Caco-2 (cell line): Measurements from ENCODE around the gene ABL1. TPM values are rescaled to one million over a fixed set of nuclear protein-coding genes. Genes with fewer than 3 reads are reported as not detected.
A peak's percentile ranks its signal among the peaks of the same experiment; 100 is the strongest.

Experiments
- BruUV-seq: library from RNA; stranded (reverse); fragments of 400-500 nt; replicated peaks from 2 replicates; lab custom pipeline; 2021; lab: Mats Ljungman, UMichigan
- CTCF ChIA-PET: fragments of 300-600 bp; sonication (Branson Sonifier 250); formaldehyde crosslinking; loops from one replicate; lab custom pipeline; 2022; ENCODE audit warnings: antibody characterized with exemption; lab: Charles Lee
- POLR2A ChIA-PET: fragments of 300-600 bp; sonication (Branson Sonifier 250); formaldehyde crosslinking; loops from one replicate; lab custom pipeline; 2022; ENCODE audit warnings: antibody characterized with exemption; lab: Charles Lee
- DNase-seq, 2 experiments: peaks; one replicate each; pipeline versions ENCODE4 v3.0.0 to v3.0.0-alpha.2; 2020 to 2022
- H3K27me3 ChIP-seq: replicated peaks from 2 replicates; pipeline ENCODE4 v1.6.0; 2011; ENCODE audit warnings: low read length; ENCODE audit not compliant: control insufficient read depth, insufficient read depth
- H3K36me3 ChIP-seq: 2 replicates; pipeline ENCODE4 v1.5.1; 2011; ENCODE audit warnings: low read length; ENCODE audit not compliant: control insufficient read depth, insufficient read depth
- H3K4me1 ChIP-seq: fragments of 250-450 bp; sonication (Bioruptor Pico); 2 replicates; pipeline ENCODE4 v1.5.1; 2020; ENCODE audit warnings: mild to moderate bottlenecking
- H3K4me3 ChIP-seq: 2 replicates; pipeline ENCODE4 v1.5.1; 2011; ENCODE audit warnings: low read depth, mild to moderate bottlenecking, control low read depth, low read length
- H3K9me3 ChIP-seq: fragments of 250-450 bp; sonication (Bioruptor Pico); 2 replicates; pipeline ENCODE4 v1.5.1; 2020; ENCODE audit warnings: mild to moderate bottlenecking, moderate library complexity
- H3K27ac Mint-ChIP-seq: one replicate; pipeline ENCODE4 v1.8.0; 2022; ENCODE audit warnings: mixed read lengths; ENCODE audit not compliant: unreplicated experiment
- H3K27me3 Mint-ChIP-seq: one replicate; pipeline ENCODE4 v1.8.0; 2022; ENCODE audit warnings: mixed read lengths; ENCODE audit not compliant: insufficient read depth, unreplicated experiment
- H3K36me3 Mint-ChIP-seq: one replicate; pipeline ENCODE4 v1.8.0; 2022; ENCODE audit warnings: mild to moderate bottlenecking, mixed read lengths; ENCODE audit not compliant: insufficient read depth, unreplicated experiment
- H3K4me1 Mint-ChIP-seq: one replicate; pipeline ENCODE4 v1.8.0; 2022; ENCODE audit warnings: low read depth, mixed read lengths; ENCODE audit not compliant: unreplicated experiment
- H3K4me3 Mint-ChIP-seq: one replicate; pipeline ENCODE4 v1.8.0; 2022; ENCODE audit warnings: mild to moderate bottlenecking, moderate library complexity, mixed read lengths; ENCODE audit not compliant: unreplicated experiment
- H3K9me3 Mint-ChIP-seq: one replicate; pipeline ENCODE4 v1.8.0; 2022; ENCODE audit warnings: mixed read lengths; ENCODE audit not compliant: unreplicated experiment
- CTCF ChIP-seq, 2 experiments: fragments of 200-600 bp in 1 of 2; IDR thresholded peaks; 1 replicate in 1 of 2; 2 replicates in 1 of 2; pipeline versions ENCODE4 v1.5.1 to v1.8.0; 2011 to 2022; ENCODE audit warnings: antibody characterized with exemption in 1 of 2, control low read depth in 1 of 2, inconsistent platforms in 1 of 2, low read depth in 1 of 2, low read length in 1 of 2, mild to moderate bottlenecking in 1 of 2, moderate library complexity in 1 of 2; ENCODE audit not compliant: insufficient read depth in 1 of 2, severe bottlenecking in 1 of 2, unreplicated experiment in 1 of 2
- intact Hi-C: fragments of 100-400 bp; cut with micrococcal nuclease; formaldehyde crosslinking; loops from one replicate; pipeline ENCODE4 v1.10.0; 2022; ENCODE audit not compliant: unreplicated experiment
- total RNA-seq: library from RNA; stranded (reverse); gene quantifications from 2 replicates; pipeline ENCODE4 v1.2.3, GENCODE V29; 2022

Gene ABL1
- total RNA-seq, 1 experiment from 2014 or later, result 55.2 TPM

- H3K36me3 ChIP-seq, result no peaks in the 10 kb centered on the region
- no peaks in the 10 kb centered on the region for H3K27me3 ChIP-seq
- Mint-ChIP-seq H3K4me3 (no peak overlapping the region), H3K36me3 (peaks cover 18% of the 10 kb centered on the region), H3K9me3 (peaks cover 10% of the 10 kb centered on the region), H3K27ac (no peak overlapping the region), H3K27me3 (no peaks in the 10 kb centered on the region), H3K4me1 (peaks cover 16% of the 10 kb centered on the region)
- no peak for TF ChIP-seq CTCF (IDR thresholded peaks at IDR 0.05; ENCODE audit: insufficient read depth in 1 of 2, low read depth in 1 of 2, low read length in 1 of 2, severe bottlenecking in 1 of 2, unreplicated experiment in 1 of 2)
- CTCF ChIA-PET, result no interaction called here
- intact Hi-C loops, result no loop called here
- peaks cover 4% of the 10 kb centered on the region; the same call in 1 of the 2 replicates for H3K9me3 ChIP-seq
- POLR2A ChIA-PET, result no interaction called here
- no TSS peak for BruUV-seq
- DNase-seq, result no peak
- peaks cover 18% of the 10 kb centered on the region for H3K4me1 ChIP-seq
- no peak overlapping the region for H3K4me3 ChIP-seq
These were observed 4.8 kb upstream of the ABL1 start for GRCh38 chr9:130830231-130830760.

GRCh38 chr9:130831077-130831476 lies 4.0 kb upstream of the ABL1 start:
- no peak for TF ChIP-seq CTCF (IDR thresholded peaks at IDR 0.05; ENCODE audit: insufficient read depth in 1 of 2, low read depth in 1 of 2, low read length in 1 of 2, severe bottlenecking in 1 of 2, unreplicated experiment in 1 of 2)
- no peak overlapping the region for H3K4me3 Mint-ChIP-seq
- H3K27ac Mint-ChIP-seq, result no peak overlapping the region
- Histone ChIP-seq H3K9me3 (peaks cover 4% of the 10 kb centered on the region; the same call in 1 of the 2 replicates), H3K27me3 (no peaks in the 10 kb centered on the region), H3K36me3 (no peaks in the 10 kb centered on the region), H3K4me3 (no peak overlapping the region), H3K4me1 (peaks cover 10% of the 10 kb centered on the region; the same call in 1 of the 2 replicates)
- ChIA-PET CTCF (no interaction called here), POLR2A (no interaction called here)
- peaks cover 10% of the 10 kb centered on the region for H3K9me3 Mint-ChIP-seq
- H3K4me1 Mint-ChIP-seq, result peaks cover 8% of the 10 kb centered on the region
- no peaks in the 10 kb centered on the region for H3K27me3 Mint-ChIP-seq
- no TSS peak for BruUV-seq
- H3K36me3 Mint-ChIP-seq, result peaks cover 23% of the 10 kb centered on the region
- DNase-seq, result no peak
- intact Hi-C loops, result no loop called here

GRCh38 chr9:130833031-130833990 lies 1.7 kb upstream of the ABL1 start:
- Mint-ChIP-seq H3K27me3 (no peaks in the 10 kb centered on the region), H3K4me1 (peaks cover 9% of the 10 kb centered on the region), H3K27ac (no peak overlapping the region), H3K9me3 (peaks cover 7% of the 10 kb centered on the region), H3K4me3 (peak overlapping the region; percentile 93), H3K36me3 (peaks cover 18% of the 10 kb centered on the region)
- peaks cover 8% of the 10 kb centered on the region; the same call in 1 of the 2 replicates for H3K4me1 ChIP-seq
- CTCF ChIA-PET, result interaction anchor here (1.5 kb wide), 1 partner anchor 62 kb away, joined by 4 read pairs; no protein-coding TSS in a partner anchor
- no TSS peak for BruUV-seq
- peaks cover 4% of the 10 kb centered on the region; the same call in 1 of the 2 replicates for H3K9me3 ChIP-seq
- intact Hi-C loops, result no loop called here
- no peaks in the 10 kb centered on the region for H3K36me3 ChIP-seq
- POLR2A ChIA-PET, result interaction anchor here (0.6 kb wide), 1 partner anchor 1373 kb away, joined by 3 read pairs; no protein-coding TSS in a partner anchor
- no peaks in the 10 kb centered on the region for H3K27me3 ChIP-seq
- DNase-seq, result no peak
- no peak overlapping the region; the same call in 1 of the 2 replicates for H3K4me3 ChIP-seq
- TF ChIP-seq CTCF (IDR thresholded peaks at IDR 0.05; ENCODE audit: insufficient read depth in 1 of 2, low read depth in 1 of 2, low read length in 1 of 2, severe bottlenecking in 1 of 2, unreplicated experiment in 1 of 2), result no peak
